ENCODE data around the gene HSPA5.
A peak's percentile ranks its signal among the peaks of the same experiment; 100 is the strongest.
"Not testable (repeated sequence)": the region's sequence is repeated elsewhere in the genome, so short reads cannot be mapped to it uniquely, and the experiment has no call there.

Gene HSPA5

DNA sequence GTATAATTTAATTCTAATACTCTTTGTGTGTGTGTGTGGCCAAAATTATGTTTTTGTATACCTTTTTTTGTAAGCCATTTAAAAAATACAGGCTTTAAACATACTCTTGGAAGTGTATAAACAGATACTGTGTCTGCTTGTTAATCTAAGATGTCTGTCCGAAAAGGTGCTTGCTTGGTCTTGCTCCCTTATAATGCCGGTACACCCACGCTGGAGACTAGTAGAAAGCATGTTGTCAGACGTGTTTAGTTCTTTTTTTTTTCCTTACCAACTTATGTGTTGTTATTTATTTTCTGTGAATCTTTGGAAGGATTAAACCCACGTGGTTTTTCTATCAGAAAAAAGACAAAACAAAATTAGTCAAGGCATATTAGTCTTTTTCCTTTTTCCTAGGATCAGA lies 29.9 kb upstream of the HSPA5 start:
- DNase-seq (ENCODE audit: low spot score): no peak
- TF ChIP-seq CTCF (IDR thresholded peaks at IDR 0.05; ENCODE audit: extremely low read depth, insufficient read depth, missing control alignments): no peak
- in situ Hi-C loops (cut with MboI; ENCODE audit: low pct_unique_long_range_greater_than_20kb, low sequenced_read_pairs, unreplicated experiment): no loop called here

- no peak for TF ChIP-seq CTCF (IDR thresholded peaks at IDR 0.05; ENCODE audit: extremely low read depth, insufficient read depth, missing control alignments)
- in situ Hi-C loops (cut with MboI; ENCODE audit: low pct_unique_long_range_greater_than_20kb, low sequenced_read_pairs, unreplicated experiment): no loop called here
- DNase-seq (ENCODE audit: low spot score): no peak
Observed at GRCh38 chr9:125269014-125269397, 27.9 kb upstream of the HSPA5 start.

DNA sequence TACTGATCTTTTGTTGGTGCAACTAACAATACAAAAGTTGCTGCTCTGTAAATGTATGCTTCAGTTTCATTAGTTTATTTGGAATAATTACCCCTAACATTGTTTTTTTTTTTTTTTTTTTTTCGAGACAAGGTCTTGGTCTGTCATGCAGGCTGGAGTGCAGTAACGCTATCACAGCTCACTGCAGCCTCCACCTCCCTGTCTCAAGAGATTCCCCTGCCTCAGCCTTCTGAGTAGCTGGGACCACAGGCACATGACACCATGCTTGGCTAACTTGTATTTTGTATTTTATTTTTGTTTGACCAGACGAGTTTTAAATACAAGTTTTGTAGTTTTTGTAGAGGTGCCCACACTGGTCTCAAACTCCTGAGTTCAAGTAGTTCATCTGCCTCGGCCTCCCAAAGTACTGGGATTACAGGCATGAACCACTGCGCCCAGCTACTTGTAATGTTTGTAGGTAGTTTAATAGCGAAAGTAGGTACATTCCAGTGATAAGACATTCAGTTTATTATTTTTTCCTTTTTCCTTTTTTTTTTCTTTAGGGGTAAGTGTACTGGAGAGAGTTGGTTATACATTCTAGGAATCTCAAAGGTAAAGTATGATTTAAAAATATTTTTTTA lies 27.4 kb upstream of the HSPA5 start:
- in situ Hi-C loops (cut with MboI; ENCODE audit: low pct_unique_long_range_greater_than_20kb, low sequenced_read_pairs, unreplicated experiment): no loop called here
- no peak for TF ChIP-seq CTCF (IDR thresholded peaks at IDR 0.05; ENCODE audit: extremely low read depth, insufficient read depth, missing control alignments)
- no peak for DNase-seq (ENCODE audit: low spot score)

DNA sequence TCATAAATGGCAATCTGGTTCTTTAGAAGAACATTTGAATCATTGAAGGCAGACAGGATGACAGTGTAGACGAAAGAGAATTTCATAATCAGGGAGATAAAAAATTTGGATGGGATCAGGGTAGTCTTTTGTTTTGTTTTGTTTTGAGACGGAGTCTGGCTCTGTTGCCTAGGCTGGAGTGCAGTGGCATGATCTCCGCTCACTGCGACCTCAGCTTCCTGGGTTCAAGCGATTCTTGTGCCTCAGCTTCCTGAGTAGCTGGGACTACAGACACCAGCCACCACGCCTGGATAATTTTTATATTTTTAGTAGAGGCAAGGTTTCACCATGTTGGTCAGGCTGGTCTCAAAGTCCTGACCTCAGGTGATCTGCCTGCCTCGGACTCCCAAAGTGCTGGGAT lies 22.9 kb upstream of the HSPA5 start:
- in situ Hi-C loops (cut with MboI; ENCODE audit: low pct_unique_long_range_greater_than_20kb, low sequenced_read_pairs, unreplicated experiment); DNase-seq (ENCODE audit: low spot score): not testable (repeated sequence)

GRCh38 chr9:125262294-125262991 lies 21.3 kb upstream of the HSPA5 start:
- TF ChIP-seq CTCF (IDR thresholded peaks at IDR 0.05; ENCODE audit: extremely low read depth, insufficient read depth, missing control alignments): no peak
- no peak for DNase-seq (ENCODE audit: low spot score)
- in situ Hi-C loops (cut with MboI; ENCODE audit: low pct_unique_long_range_greater_than_20kb, low sequenced_read_pairs, unreplicated experiment): no loop called here

- peak; percentile 99 for DNase-seq (ENCODE audit: low spot score)
- TF ChIP-seq CTCF (IDR thresholded peaks at IDR 0.05; ENCODE audit: extremely low read depth, insufficient read depth, missing control alignments): peak; percentile 49
- in situ Hi-C loops (cut with MboI; ENCODE audit: low pct_unique_long_range_greater_than_20kb, low sequenced_read_pairs, unreplicated experiment): no loop called here
Observed at GRCh38 chr9:125261501-125262293, 20.6 kb upstream of the HSPA5 start, which contains the start of gene GAPVD1. Gene GAPVD1, plus strand, starts transcription at chr9:125261826. Its CDS starts 37,096 bp downstream, at chr9:125298922.

GRCh38 chr9:125260561-125260960 lies 19.4 kb upstream of the HSPA5 start:
- DNase-seq (ENCODE audit: low spot score): no peak
- in situ Hi-C loops (cut with MboI; ENCODE audit: low pct_unique_long_range_greater_than_20kb, low sequenced_read_pairs, unreplicated experiment): no loop called here
- no peak for TF ChIP-seq CTCF (IDR thresholded peaks at IDR 0.05; ENCODE audit: extremely low read depth, insufficient read depth, missing control alignments)
